HepG2 (cell line): ENCODE results near the gene SPOPL. TPM values are rescaled to one million over a fixed set of nuclear protein-coding genes. Genes with fewer than 3 reads are reported as not detected.

Experiments used
- ATAC-seq: fragments of 200-7000 bp; cut with Tn5 transposase; 3 replicates; pipeline ENCODE4 v1.9.1; 2020; ENCODE audit warnings: mild to moderate bottlenecking, moderate library complexity
- BruUV-seq: library from RNA; stranded (reverse); fragments of 400-500 nt; replicated peaks from 2 replicates; lab custom pipeline; 2021; lab: Mats Ljungman, UMichigan
- CTCF ChIA-PET: fragments of 300-600 bp; formaldehyde crosslinking; extraction: SDS; loops from one replicate; lab custom pipeline; 2021; ENCODE audit warnings: low total read pairs, inconsistent platforms, low intra/inter-chr PET ratio; lab: Yijun Ruan, JAX
- POLR2A ChIA-PET: fragments of 350-600 bp; sonication (Branson Sonifier 250); formaldehyde crosslinking; loops from one replicate; lab custom pipeline; 2020; ENCODE audit warnings: antibody characterized with exemption, inconsistent platforms; lab: Yijun Ruan, JAX
- DNase-seq: peaks from one replicate; pipeline ENCODE4 v3.0.0-alpha.2; 2015; ENCODE audit warnings: low spot score
- FAIRE-seq: peaks from 3 replicates; lab custom pipeline; 2011; peaks lifted over from hg19 to GRCh38; lab: Jason Lieb, UNC
- H2AFZ ChIP-seq: one replicate; pipeline ENCODE4 v1.6.1; 2011; ENCODE audit warnings: low read length, inconsistent platforms
- H3K27ac ChIP-seq: fragments of 300-600 bp; 3 replicates; pipeline ENCODE4 v1.8.0; 2011; ENCODE audit warnings: mixed run types, mild to moderate bottlenecking, mixed read lengths, low read length, inconsistent platforms; ENCODE audit not compliant: insufficient read depth; ENCODE audit errors: extremely low read length
- H3K27me3 ChIP-seq, 2 experiments: fragments of 200-600 bp in 1 of 2; 2 replicates in 1 of 2; 3 replicates in 1 of 2; pipeline versions ENCODE4 v1.6.0 to v1.8.0; 2011; ENCODE audit warnings: low read length in 2 of 2, mild to moderate bottlenecking in 2 of 2, moderate library complexity in 2 of 2, inconsistent platforms in 1 of 2; ENCODE audit not compliant: insufficient read depth in 2 of 2, control insufficient read depth in 1 of 2
- H3K36me3 ChIP-seq, 2 experiments: fragments of 200-600 bp in 1 of 2; replicated peaks in 1 of 2; 2 replicates in 1 of 2; 3 replicates in 1 of 2; pipeline versions ENCODE4 v1.5.1 to v1.8.0; 2011; ENCODE audit warnings: low read length in 2 of 2, inconsistent platforms in 1 of 2; ENCODE audit not compliant: insufficient read depth in 2 of 2, control insufficient read depth in 1 of 2
- H3K4me1 ChIP-seq: 2 replicates; pipeline ENCODE4 v1.5.1; 2012; ENCODE audit warnings: low read length, inconsistent platforms; ENCODE audit not compliant: insufficient read depth
- H3K4me2 ChIP-seq: 2 replicates; pipeline ENCODE4 v1.6.0; 2011; ENCODE audit warnings: low read depth, low read length, inconsistent platforms
- H3K4me3 ChIP-seq, 3 experiments: fragments of 200-600 bp in 1 of 3; sonication (generic), shearing (Covaris generic) in 1 of 3; replicated peaks in 1 of 3; 2 replicates each; pipeline ENCODE4 v1.5.1; 2011 to 2016; ENCODE audit warnings: low read length in 3 of 3, inconsistent platforms in 2 of 3, low read depth in 2 of 3, mild to moderate bottlenecking in 2 of 3, control low read depth in 1 of 3, mixed read lengths in 1 of 3; ENCODE audit not compliant: insufficient read depth in 1 of 3
- H3K79me2 ChIP-seq: one replicate; pipeline ENCODE4 v1.6.1; 2011; ENCODE audit warnings: low read length, inconsistent platforms; ENCODE audit not compliant: insufficient read depth
- H3K9ac ChIP-seq: 2 replicates; pipeline ENCODE4 v1.6.0; 2011; ENCODE audit warnings: mild to moderate bottlenecking, low read depth, low read length, inconsistent platforms; ENCODE audit not compliant: insufficient read depth
- H3K9me3 ChIP-seq: 2 replicates; pipeline ENCODE4 v1.5.1; 2012; ENCODE audit warnings: mild to moderate bottlenecking, low read length
- H4K20me1 ChIP-seq: 2 replicates; pipeline ENCODE4 v1.6.0; 2011; ENCODE audit warnings: inconsistent platforms, mild to moderate bottlenecking, low read length, moderate library complexity; ENCODE audit not compliant: insufficient read depth
- ARID2 ChIP-seq: sonication (generic); formaldehyde crosslinking; IDR thresholded peaks from 2 replicates; pipeline ENCODE4 v1.8.1; 2022; ENCODE audit warnings: mild to moderate bottlenecking, missing genetic modification reagents, borderline replicate concordance
- CHCHD3 ChIP-seq: sonication (generic); formaldehyde crosslinking; IDR thresholded peaks from 2 replicates; pipeline ENCODE4 v1.8.0; 2022; ENCODE audit warnings: mild to moderate bottlenecking, missing genetic modification reagents, moderate library complexity
- EEA1 ChIP-seq: sonication (generic); formaldehyde crosslinking; IDR thresholded peaks from 2 replicates; pipeline ENCODE4 v1.5.1; 2020; ENCODE audit warnings: mild to moderate bottlenecking, missing genetic modification reagents, borderline replicate concordance
- NAIF1 ChIP-seq: sonication (generic); formaldehyde crosslinking; IDR thresholded peaks from 2 replicates; pipeline ENCODE4 v1.5.0; 2020; ENCODE audit warnings: mild to moderate bottlenecking, missing genetic modification reagents, borderline replicate concordance
- NCOA5 ChIP-seq: sonication (generic); formaldehyde crosslinking; IDR thresholded peaks from 2 replicates; pipeline ENCODE4 v1.4.0; 2020; ENCODE audit warnings: missing genetic modification reagents
- NFYC ChIP-seq: IDR thresholded peaks from 2 replicates; pipeline ENCODE4 v1.6.1; 2016; ENCODE audit warnings: missing genetic modification reagents, missing compliant biosample characterization
- PRMT3 ChIP-seq: sonication (generic); formaldehyde crosslinking; IDR thresholded peaks from 2 replicates; pipeline ENCODE4 v1.8.1; 2022; ENCODE audit warnings: low read depth, mild to moderate bottlenecking, moderate library complexity, missing genetic modification reagents, borderline replicate concordance
- SRY ChIP-seq: sonication (generic); formaldehyde crosslinking; IDR thresholded peaks from 2 replicates; pipeline ENCODE4 v1.8.0; 2022; ENCODE audit warnings: mild to moderate bottlenecking, missing genetic modification reagents
- TARDBP ChIP-seq: sonication (generic); formaldehyde crosslinking; IDR thresholded peaks from 2 replicates; pipeline ENCODE4 v1.8.0; 2022; ENCODE audit warnings: mild to moderate bottlenecking, missing genetic modification reagents
- ZNF160 ChIP-seq: sonication (generic); formaldehyde crosslinking; IDR thresholded peaks from 2 replicates; pipeline ENCODE4 v1.8.0; 2022; ENCODE audit warnings: mild to moderate bottlenecking, inconsistent platforms, missing genetic modification reagents
- ZNF644 ChIP-seq: IDR thresholded peaks from 2 replicates; pipeline ENCODE4 v1.6.1; 2016; ENCODE audit warnings: low read depth
- WGBS: methylation state at CpG from one replicate; pipeline ENCODE4 v1.1.6; 2017; ENCODE audit warnings: low lambda C conversion rate; 5-methylcytosine and 5-hydroxymethylcytosine counted together
- in situ Hi-C: cut with HindIII; loops from 2 replicates; pipeline ENCODE4 v1.10.0; 2017; ENCODE audit warnings: low pct_unique_long_range_greater_than_20kb; ENCODE audit not compliant: extremely low pct_ligation_motif_present
- intact Hi-C: fragments of 100-400 bp; cut with micrococcal nuclease; formaldehyde crosslinking; loops from one replicate; pipeline ENCODE4 v1.10.0; 2022; ENCODE audit not compliant: unreplicated experiment
- polyA plus RNA-seq, 8 experiments: library from polyadenylated mRNA; depleted of rRNA in 3 of 8; stranded (reverse) in 7 of 8; unstranded in 1 of 8; fragments of >200 nt; fragmentation: Illumina TruSeq in 4 of 8; extraction: Trizol in 4 of 8; gene quantifications; 2 replicates each; pipeline versions ENCODE4 v1.2.1 to v1.2.3, GENCODE V29; 2011 to 2016; ENCODE audit warnings: low read depth in 4 of 8, missing spikeins in 1 of 8, mixed read lengths in 1 of 8; ENCODE audit not compliant: insufficient read depth in 1 of 8
- total RNA-seq, 5 experiments: library from RNA; depleted of rRNA; stranded (reverse); fragments of >200 nt; fragmentation: Illumina TruSeq; extraction: Trizol; gene quantifications; 2 replicates each; pipeline ENCODE4 v1.2.3, GENCODE V29; 2016; ENCODE audit warnings: low read depth in 1 of 5
- TF ChIP-seq, protein P1 (sequence below), 2 experiments: IDR thresholded peaks; 2 replicates each; pipeline ENCODE4 v1.6.1; 2011 to 2012; ENCODE audit warnings: low read length in 2 of 2, borderline replicate concordance in 1 of 2, low read depth in 1 of 2, mild to moderate bottlenecking in 1 of 2, moderate library complexity in 1 of 2
- TF ChIP-seq, protein P2 (sequence below): sonication (generic); formaldehyde crosslinking; IDR thresholded peaks from 2 replicates; pipeline ENCODE4 v1.5.1; 2020; ENCODE audit warnings: mild to moderate bottlenecking, missing genetic modification reagents, borderline replicate concordance

The SPOPL gene
- total and polyA plus RNA-seq, 2 of the 13 experiments (the other 11 are each of a cell fraction or from before 2014, with no cell fraction given) = 12.6 to 51.6 TPM

DNA sequence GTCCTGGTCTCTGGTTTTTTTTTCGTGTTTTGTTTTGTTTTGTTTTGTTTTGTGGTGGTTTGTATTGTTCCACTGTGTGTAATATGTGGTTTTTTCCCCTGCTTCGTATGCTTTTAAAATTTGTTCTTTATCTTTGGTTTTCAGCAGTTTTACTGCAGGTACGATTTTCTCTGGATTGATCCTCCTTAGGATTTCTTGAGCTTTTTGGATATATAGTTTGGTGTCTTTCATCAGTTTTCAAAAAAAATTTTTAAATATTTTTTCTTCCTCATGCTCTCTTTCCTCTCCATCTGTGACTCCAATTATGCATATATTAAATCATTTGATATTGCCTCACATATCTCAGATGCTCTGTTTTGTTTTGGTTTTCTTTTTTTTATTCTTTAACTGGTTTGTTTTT lies 78.0 kb downstream of the SPOPL start:
- H2AFZ ChIP-seq = no peak overlapping the region
- no peak overlapping the region for H3K4me2 ChIP-seq
- ATAC-seq (no peak), FAIRE-seq (no peak), DNase-seq (no peak)
- H3K27me3 ChIP-seq = no peaks in the 10 kb centered on the region
- in situ Hi-C loops (no loop called here), intact Hi-C loops (no loop called here)
- no peak overlapping the region for H3K27ac ChIP-seq
- no peaks in the 10 kb centered on the region for H3K79me2 ChIP-seq
- CTCF ChIA-PET = no interaction called here
- 96% methylated on average over 3 of the region's 3 CpGs for WGBS
- no peaks in the 10 kb centered on the region for H4K20me1 ChIP-seq
- peaks cover 0 to 6% of the 10 kb centered on the region in 2 experiments; a peak in 3 of 5 replicates for H3K36me3 ChIP-seq
- no peak overlapping the region for H3K4me3 ChIP-seq
- TF ChIP-seq SRY (no peak), NAIF1 (CRISPR knock-in tag) (no peak), CHCHD3 (no peak), NFYC (CRISPR knock-in tag) (no peak), EEA1 (no peak), ZNF160 (CRISPR knock-in tag) (no peak), TARDBP (CRISPR knock-in tag) (no peak), ARID2 (no peak), NCOA5 (CRISPR knock-in tag) (no peak), PRMT3 (CRISPR knock-in tag) (no peak), ZNF644 (CRISPR knock-in tag) (no peak)
- TF ChIP-seq, protein P1, sequence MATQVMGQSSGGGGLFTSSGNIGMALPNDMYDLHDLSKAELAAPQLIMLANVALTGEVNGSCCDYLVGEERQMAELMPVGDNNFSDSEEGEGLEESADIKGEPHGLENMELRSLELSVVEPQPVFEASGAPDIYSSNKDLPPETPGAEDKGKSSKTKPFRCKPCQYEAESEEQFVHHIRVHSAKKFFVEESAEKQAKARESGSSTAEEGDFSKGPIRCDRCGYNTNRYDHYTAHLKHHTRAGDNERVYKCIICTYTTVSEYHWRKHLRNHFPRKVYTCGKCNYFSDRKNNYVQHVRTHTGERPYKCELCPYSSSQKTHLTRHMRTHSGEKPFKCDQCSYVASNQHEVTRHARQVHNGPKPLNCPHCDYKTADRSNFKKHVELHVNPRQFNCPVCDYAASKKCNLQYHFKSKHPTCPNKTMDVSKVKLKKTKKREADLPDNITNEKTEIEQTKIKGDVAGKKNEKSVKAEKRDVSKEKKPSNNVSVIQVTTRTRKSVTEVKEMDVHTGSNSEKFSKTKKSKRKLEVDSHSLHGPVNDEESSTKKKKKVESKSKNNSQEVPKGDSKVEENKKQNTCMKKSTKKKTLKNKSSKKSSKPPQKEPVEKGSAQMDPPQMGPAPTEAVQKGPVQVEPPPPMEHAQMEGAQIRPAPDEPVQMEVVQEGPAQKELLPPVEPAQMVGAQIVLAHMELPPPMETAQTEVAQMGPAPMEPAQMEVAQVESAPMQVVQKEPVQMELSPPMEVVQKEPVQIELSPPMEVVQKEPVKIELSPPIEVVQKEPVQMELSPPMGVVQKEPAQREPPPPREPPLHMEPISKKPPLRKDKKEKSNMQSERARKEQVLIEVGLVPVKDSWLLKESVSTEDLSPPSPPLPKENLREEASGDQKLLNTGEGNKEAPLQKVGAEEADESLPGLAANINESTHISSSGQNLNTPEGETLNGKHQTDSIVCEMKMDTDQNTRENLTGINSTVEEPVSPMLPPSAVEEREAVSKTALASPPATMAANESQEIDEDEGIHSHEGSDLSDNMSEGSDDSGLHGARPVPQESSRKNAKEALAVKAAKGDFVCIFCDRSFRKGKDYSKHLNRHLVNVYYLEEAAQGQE (IDR thresholded peaks at IDR 0.05; ENCODE audit: borderline replicate concordance in 1 of 2, low read depth in 1 of 2, low read length in 2 of 2) = no peak
- TF ChIP-seq, protein P2, sequence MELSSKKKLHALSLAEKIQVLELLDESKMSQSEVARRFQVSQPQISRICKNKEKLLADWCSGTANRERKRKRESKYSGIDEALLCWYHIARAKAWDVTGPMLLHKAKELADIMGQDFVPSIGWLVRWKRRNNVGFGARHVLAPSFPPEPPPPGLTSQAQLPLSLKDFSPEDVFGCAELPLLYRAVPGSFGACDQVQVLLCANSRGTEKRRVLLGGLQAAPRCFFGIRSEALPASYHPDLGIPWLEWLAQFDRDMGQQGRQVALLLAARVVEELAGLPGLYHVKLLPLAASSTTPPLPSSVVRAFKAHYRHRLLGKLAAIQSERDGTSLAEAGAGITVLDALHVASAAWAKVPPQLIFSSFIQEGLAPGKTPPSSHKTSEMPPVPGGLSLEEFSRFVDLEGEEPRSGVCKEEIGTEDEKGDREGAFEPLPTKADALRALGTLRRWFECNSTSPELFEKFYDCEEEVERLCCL (CRISPR knock-in tag) = no peak
- H3K4me1 ChIP-seq = no peaks in the 10 kb centered on the region
- POLR2A ChIA-PET = no interaction called here
- BruUV-seq = no TSS peak
- no peak overlapping the region for H3K9ac ChIP-seq
- no peaks in the 10 kb centered on the region for H3K9me3 ChIP-seq
